Bronchial epithelial cell (primary cell): ENCODE measurements around the gene KCNAB1. TPM values are rescaled to one million over a fixed set of nuclear protein-coding genes. Genes with fewer than 3 reads are reported as not detected.
A peak's percentile ranks its signal among the peaks of the same experiment; 100 is the strongest.
"Not testable (repeated sequence)": the region's sequence is repeated elsewhere in the genome, so short reads cannot be mapped to it uniquely, and the experiment has no call there.

Experiments used
- DNase-seq: peaks from one replicate; pipeline ENCODE4 v3.0.0-alpha.2; 2010; ENCODE audit warnings: low read depth
- FAIRE-seq: peaks from 2 replicates; lab custom pipeline; 2011; peaks lifted over from hg19 to GRCh38; lab: Jason Lieb, UNC
- H3K27me3 ChIP-seq: 2 replicates; pipeline ENCODE4 v1.5.1; 2011; ENCODE audit warnings: low read length; ENCODE audit not compliant: control insufficient read depth, insufficient read depth
- H3K36me3 ChIP-seq: 2 replicates; pipeline ENCODE4 v1.5.1; 2011; ENCODE audit warnings: low read length; ENCODE audit not compliant: control insufficient read depth, insufficient read depth
- H3K4me3 ChIP-seq: 2 replicates; pipeline ENCODE4 v1.5.1; 2011; ENCODE audit warnings: mild to moderate bottlenecking, low read depth, low read length, control low read depth
- total RNA-seq: library from RNA; depleted of rRNA; stranded (reverse); fragments of >200 nt; gene quantifications from 2 replicates; pipeline ENCODE4 v1.2.1, GENCODE V29; 2014
- TF ChIP-seq, protein P1 (sequence below): IDR thresholded peaks from 2 replicates; pipeline ENCODE4 v1.5.1; 2011; ENCODE audit warnings: mild to moderate bottlenecking, moderate library complexity, low read length, control low read depth, inconsistent platforms; ENCODE audit not compliant: insufficient read depth, severe bottlenecking

Gene KCNAB1
- total RNA-seq, 1 donor from 2014 or later = 0.26 TPM

DNA sequence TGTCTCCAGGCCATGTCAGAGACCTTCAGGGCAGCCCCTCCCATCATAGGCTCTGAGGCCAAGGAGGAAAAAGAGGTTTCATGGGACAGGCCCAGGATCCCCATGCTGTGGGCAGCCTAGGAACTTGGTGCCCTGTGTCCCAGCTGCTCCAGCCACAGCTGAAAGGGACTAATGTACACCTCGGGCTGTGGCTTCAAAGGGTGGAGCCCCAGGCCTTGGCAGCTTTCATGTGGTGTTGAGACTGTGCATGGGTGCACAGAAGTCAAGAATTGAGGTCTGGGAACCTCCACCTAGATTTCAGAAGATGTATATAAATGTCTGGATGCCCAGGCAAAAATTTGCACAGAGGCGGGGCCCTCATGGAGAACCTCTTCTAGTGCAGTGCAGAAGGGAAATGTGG is 441.2 kb downstream of the KCNAB1 start:
- Histone ChIP-seq H3K4me3 (no peak overlapping the region), H3K27me3 (no peaks in the 10 kb centered on the region), H3K36me3 (no peaks in the 10 kb centered on the region)
- no peak for FAIRE-seq
- DNase-seq = no peak
- TF ChIP-seq, protein P1, sequence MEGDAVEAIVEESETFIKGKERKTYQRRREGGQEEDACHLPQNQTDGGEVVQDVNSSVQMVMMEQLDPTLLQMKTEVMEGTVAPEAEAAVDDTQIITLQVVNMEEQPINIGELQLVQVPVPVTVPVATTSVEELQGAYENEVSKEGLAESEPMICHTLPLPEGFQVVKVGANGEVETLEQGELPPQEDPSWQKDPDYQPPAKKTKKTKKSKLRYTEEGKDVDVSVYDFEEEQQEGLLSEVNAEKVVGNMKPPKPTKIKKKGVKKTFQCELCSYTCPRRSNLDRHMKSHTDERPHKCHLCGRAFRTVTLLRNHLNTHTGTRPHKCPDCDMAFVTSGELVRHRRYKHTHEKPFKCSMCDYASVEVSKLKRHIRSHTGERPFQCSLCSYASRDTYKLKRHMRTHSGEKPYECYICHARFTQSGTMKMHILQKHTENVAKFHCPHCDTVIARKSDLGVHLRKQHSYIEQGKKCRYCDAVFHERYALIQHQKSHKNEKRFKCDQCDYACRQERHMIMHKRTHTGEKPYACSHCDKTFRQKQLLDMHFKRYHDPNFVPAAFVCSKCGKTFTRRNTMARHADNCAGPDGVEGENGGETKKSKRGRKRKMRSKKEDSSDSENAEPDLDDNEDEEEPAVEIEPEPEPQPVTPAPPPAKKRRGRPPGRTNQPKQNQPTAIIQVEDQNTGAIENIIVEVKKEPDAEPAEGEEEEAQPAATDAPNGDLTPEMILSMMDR = no peak

DNA sequence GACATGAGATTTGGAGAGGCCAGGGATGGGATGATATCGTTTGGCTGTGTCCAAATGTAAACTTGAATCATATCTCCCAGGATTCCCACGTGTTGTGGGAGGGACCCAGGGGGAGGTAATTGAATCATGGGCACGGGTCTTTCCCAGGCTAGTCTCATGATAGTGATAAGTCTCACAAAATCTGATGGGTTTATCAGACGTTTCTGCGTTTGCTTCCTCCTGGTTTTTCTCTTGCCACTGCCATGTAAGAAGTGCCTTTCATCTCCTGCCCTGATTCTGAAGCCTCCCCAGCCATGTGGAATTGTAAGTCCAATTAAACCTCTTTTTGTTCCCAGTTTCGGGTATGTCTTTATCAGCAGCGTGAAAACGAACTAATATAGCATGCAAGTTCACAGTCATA is 442.1 kb downstream of the KCNAB1 start:
- not testable (repeated sequence) for FAIRE-seq, DNase-seq, H3K36me3 ChIP-seq, H3K27me3 ChIP-seq, H3K4me3 ChIP-seq

DNA sequence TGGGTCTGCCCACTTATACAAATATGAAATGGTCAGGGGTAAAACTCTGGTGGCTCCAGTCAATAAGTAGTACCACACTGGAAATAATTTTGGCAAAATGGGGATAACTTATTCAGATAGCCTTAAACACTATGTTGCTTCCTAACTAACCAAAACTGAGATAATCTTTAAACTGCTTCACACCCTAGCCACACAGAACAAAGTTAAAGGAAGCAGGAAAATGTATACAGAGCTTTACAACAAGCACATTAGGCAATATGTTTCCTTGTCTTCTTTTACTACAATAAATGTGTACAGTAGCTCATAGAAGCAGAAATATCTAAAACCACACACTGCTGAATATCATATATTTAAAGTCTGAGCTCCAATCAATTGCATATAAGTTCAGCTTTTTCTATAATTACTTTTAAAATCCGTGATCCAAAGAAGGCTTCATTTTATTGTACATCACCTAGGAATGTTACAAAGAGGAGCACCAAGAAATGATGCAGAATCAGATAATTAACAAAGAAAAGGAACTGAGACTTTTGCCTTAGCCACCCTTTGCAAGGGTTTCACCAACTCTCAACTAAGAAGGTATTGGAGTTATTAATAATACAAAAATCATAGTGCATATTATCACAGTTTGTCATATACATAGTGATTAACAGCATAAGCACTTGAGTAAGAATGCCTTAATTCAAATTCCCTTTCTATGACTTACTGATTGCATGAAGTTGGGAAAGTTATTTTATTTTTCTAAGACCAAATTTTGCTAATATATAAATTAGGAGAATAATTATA is 443.7 kb downstream of the KCNAB1 start:
- H3K4me3 ChIP-seq = no peak overlapping the region
- H3K27me3 ChIP-seq = no peaks in the 10 kb centered on the region
- no peaks in the 10 kb centered on the region for H3K36me3 ChIP-seq
- DNase-seq = peak; percentile 62
- no peak for FAIRE-seq
- TF ChIP-seq, protein P1 = no peak

DNA sequence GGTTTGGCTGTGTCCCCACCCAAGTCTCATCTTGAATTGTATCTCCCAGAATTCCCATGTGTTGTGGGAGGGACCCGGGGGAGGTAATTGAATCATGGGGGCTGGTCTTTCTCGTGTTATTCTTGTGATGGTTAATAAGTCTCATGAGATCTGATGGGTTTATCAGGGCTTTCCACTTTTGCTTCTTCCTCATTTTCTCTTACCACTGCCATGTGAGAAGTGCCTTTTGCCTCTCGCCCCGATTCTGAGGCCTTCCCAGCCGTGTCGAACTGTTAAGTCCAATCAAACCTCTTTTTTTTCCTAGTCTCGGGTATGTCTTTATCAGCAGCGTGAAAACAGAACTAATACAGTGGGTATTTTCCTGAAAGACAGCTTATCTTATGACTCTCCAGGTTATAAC is 448.6 kb downstream of the KCNAB1 start:
- not testable (repeated sequence) for H3K27me3 ChIP-seq, DNase-seq, H3K36me3 ChIP-seq, FAIRE-seq, H3K4me3 ChIP-seq

DNA sequence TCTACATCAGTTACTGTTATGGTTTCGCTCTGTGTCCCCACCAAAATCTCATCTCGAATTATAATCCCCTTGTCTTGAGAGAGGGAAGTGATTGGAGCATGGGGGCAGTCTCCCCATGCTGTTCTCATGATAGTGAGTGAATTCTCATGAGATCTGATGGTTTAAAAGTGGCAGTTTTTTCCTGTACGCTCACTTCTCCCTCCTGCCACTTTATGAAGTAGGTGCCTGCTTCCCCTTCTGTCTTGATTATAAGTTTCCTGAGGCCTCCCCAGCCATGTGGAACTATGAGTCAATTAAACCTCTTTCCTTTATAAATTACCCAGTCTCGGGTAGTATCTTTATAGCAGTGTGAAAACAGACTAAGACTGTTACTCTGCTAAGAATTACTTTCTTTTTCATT is 449.5 kb downstream of the KCNAB1 start:
- not testable (repeated sequence) for H3K36me3 ChIP-seq, H3K27me3 ChIP-seq, H3K4me3 ChIP-seq, DNase-seq, FAIRE-seq

DNA sequence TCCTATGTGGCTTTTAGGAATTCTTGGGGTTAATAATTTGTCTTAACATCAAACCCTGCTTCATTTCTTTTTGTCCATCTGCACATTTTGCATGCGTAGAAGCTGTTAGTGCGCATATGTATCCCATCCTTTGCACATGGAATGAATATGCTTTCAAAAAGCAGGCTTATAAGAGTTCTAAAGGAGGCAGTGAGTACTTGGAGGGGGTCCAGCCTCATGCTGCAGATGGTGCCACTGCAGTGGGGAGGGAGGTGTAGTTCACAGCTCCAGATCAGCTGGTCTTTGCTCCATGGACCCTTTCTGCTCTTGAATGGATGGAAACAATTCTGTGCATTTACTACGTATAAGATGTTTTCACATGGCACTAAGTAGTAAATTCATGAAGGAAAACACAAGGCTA is 455.3 kb downstream of the KCNAB1 start:
- TF ChIP-seq, protein P1 = no peak
- no peaks in the 10 kb centered on the region for H3K36me3 ChIP-seq
- FAIRE-seq (no peak), DNase-seq (no peak)
- H3K27me3 ChIP-seq = no peaks in the 10 kb centered on the region
- H3K4me3 ChIP-seq = no peak overlapping the region

DNA sequence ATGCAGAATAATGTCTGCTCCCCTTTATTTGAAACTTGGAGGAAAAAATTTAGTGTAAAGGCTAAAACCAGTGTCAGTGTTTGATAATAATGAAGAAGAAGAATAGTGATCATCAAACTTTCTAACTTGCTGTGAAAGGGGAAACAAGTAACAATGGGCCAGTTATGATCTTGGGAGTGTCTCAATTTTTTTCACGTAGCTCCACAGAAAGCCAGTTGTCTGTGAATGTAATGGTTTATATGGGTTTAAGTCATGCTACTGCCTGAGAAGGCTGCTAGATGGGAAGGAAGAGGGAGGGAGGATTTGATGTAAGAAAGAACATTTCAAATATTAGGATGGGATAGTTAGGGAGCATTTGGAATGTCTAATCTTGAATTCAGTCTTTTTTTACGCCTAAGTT is 455.7 kb downstream of the KCNAB1 start:
- FAIRE-seq = no peak
- Histone ChIP-seq H3K27me3 (no peaks in the 10 kb centered on the region), H3K36me3 (no peaks in the 10 kb centered on the region), H3K4me3 (no peak overlapping the region)
- no peak for DNase-seq
- TF ChIP-seq, protein P1 = no peak
